Measurements from ENCODE around the gene WSB1.

DNA sequence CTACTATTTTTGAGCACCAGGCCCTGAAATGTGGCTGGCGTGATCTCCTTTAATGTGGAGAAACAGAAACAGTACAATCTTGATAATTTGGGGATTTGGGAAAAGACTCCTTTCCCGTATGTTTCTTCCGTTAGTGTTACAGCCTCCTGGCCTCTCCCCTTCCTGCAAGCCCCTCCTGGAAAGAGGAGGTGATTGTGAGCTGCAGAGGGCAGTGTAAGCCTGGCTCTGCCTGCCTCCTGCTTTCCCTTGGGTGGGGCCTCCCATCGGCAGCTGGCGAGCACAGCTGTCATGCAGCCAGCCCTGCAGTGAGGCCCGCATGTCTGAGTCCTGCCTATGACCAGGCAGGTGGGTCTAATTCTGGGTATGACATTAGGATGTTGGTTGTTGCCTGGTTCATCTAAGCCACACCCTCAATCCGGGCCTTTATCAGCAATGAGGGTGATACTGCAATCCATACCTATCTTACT lies 48.7 kb upstream of the WSB1 start:
- TF ChIP-seq, protein P1, sequence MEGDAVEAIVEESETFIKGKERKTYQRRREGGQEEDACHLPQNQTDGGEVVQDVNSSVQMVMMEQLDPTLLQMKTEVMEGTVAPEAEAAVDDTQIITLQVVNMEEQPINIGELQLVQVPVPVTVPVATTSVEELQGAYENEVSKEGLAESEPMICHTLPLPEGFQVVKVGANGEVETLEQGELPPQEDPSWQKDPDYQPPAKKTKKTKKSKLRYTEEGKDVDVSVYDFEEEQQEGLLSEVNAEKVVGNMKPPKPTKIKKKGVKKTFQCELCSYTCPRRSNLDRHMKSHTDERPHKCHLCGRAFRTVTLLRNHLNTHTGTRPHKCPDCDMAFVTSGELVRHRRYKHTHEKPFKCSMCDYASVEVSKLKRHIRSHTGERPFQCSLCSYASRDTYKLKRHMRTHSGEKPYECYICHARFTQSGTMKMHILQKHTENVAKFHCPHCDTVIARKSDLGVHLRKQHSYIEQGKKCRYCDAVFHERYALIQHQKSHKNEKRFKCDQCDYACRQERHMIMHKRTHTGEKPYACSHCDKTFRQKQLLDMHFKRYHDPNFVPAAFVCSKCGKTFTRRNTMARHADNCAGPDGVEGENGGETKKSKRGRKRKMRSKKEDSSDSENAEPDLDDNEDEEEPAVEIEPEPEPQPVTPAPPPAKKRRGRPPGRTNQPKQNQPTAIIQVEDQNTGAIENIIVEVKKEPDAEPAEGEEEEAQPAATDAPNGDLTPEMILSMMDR (IDR thresholded peaks at IDR 0.05 in 8 of 11, conservative IDR thresholded peaks at IDR 0.05 in 3 of 11), result peak; percentile 45 to 90 (median 76)
- TF ChIP-seq POLR2A (IDR thresholded peaks at IDR 0.05), result no peak

Measured in spleen (tissue), 7 donors.